Heart left ventricle (tissue), 13 donors: ENCODE data around the gene MAN1B1.

Source experiments
- CTCF ChIP-seq, 12 donors: fragments of 200-600 bp; sonication (generic) in 4 of 12; IDR thresholded peaks; one replicate each; pipeline versions ENCODE4 v1.5.0 to v1.8.0; 2018 to 2022; ENCODE audit warnings: antibody characterized with exemption in 12 of 12, mild to moderate bottlenecking in 5 of 12
- POLR2A ChIP-seq, 2 donors: fragments of 450-650 bp; IDR thresholded peaks; one replicate each; pipeline ENCODE4 v1.6.1; 2017; ENCODE audit warnings: antibody characterized with exemption in 2 of 2, mild to moderate bottlenecking in 2 of 2, moderate library complexity in 2 of 2
- donor health status: ischemic (EF 13 %, LVEDD 7.1; RV severe dilation, severe dysfunction).
- donor health status: DM: no; HTN: yes; CAD: no.
- donor health status: DM: no; HTN: no; CAD: no.
- donor health status: ischemic (EF 25% LVEDD 6.9; RV normal size, moderate dysfunction).
- donor health status: ischemic (EF 25% LVEDD 5.7; RV mildly dilated, moderate dysfunction).
- donor health status: ischemic (EF 35%, LVEDD 5.7; RV mildly dilated, moderate dysfunction).
- donor health status: nonischemic (EF 11% LVEDD 7.7; RV severe dilation, severe dysfunction).
- donor health status: DM: yes; HTN: yes; CAD: no.
- donor health status: PGD.
- donor health status: ischemic (EF 29% LVEDD 5.4; RV normal size, mild dysfunction).
- donor health status: nonischemic (EF 23%, LVEDD 6.1; RV moderate dilation, normal function).

GRCh38 chr9:137084526-137084925 lies 2.3 kb upstream of the MAN1B1 start:
- TF ChIP-seq POLR2A (IDR thresholded peaks at IDR 0.05) (no peak), CTCF (IDR thresholded peaks at IDR 0.05) (no peak)
